Type B pancreatic cell (in vitro differentiated cells): ENCODE data around the gene UPF2. TPM values are rescaled to one million over a fixed set of nuclear protein-coding genes. Genes with fewer than 3 reads are reported as not detected.

ENCODE experiments used
- DNase-seq: peaks from one replicate; pipeline ENCODE4 v3.0.0; 2021; ENCODE audit warnings: mixed read lengths; ENCODE audit not compliant: unreplicated experiment; ENCODE audit errors: extremely low spot score
- H3K27ac Mint-ChIP-seq: 2 replicates; pipeline ENCODE4 v1.8.0; 2021; ENCODE audit warnings: mild to moderate bottlenecking, mixed read lengths
- H3K27me3 Mint-ChIP-seq: 2 replicates; pipeline ENCODE4 v1.8.0; 2021; ENCODE audit warnings: mixed read lengths
- H3K36me3 Mint-ChIP-seq: 2 replicates; pipeline ENCODE4 v1.8.0; 2021; ENCODE audit warnings: mixed read lengths
- H3K4me1 Mint-ChIP-seq: one replicate; pipeline ENCODE4 v1.8.0; 2021; ENCODE audit warnings: mixed read lengths; ENCODE audit not compliant: unreplicated experiment
- H3K4me3 Mint-ChIP-seq: 2 replicates; pipeline ENCODE4 v1.8.0; 2021; ENCODE audit warnings: mild to moderate bottlenecking, mixed read lengths
- H3K9me3 Mint-ChIP-seq: 2 replicates; pipeline ENCODE4 v1.8.0; 2021; ENCODE audit warnings: mixed read lengths
- total RNA-seq: library from RNA; stranded (reverse); gene quantifications from 2 replicates; pipeline ENCODE4 v1.2.1, GENCODE V29; 2021; ENCODE audit warnings: low replicate concordance
- TF ChIP-seq, protein P1 (sequence below): fragments of 200-600 bp; sonication (generic); conservative IDR thresholded peaks from 2 replicates; pipeline ENCODE4 v1.5.0; 2021; ENCODE audit warnings: antibody characterized with exemption, mild to moderate bottlenecking

Gene UPF2
- total RNA-seq, 1 donor from 2014 or later: 21.8 TPM

- TF ChIP-seq, protein P1, sequence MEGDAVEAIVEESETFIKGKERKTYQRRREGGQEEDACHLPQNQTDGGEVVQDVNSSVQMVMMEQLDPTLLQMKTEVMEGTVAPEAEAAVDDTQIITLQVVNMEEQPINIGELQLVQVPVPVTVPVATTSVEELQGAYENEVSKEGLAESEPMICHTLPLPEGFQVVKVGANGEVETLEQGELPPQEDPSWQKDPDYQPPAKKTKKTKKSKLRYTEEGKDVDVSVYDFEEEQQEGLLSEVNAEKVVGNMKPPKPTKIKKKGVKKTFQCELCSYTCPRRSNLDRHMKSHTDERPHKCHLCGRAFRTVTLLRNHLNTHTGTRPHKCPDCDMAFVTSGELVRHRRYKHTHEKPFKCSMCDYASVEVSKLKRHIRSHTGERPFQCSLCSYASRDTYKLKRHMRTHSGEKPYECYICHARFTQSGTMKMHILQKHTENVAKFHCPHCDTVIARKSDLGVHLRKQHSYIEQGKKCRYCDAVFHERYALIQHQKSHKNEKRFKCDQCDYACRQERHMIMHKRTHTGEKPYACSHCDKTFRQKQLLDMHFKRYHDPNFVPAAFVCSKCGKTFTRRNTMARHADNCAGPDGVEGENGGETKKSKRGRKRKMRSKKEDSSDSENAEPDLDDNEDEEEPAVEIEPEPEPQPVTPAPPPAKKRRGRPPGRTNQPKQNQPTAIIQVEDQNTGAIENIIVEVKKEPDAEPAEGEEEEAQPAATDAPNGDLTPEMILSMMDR: no peak
- Mint-ChIP-seq H3K4me1 (peaks cover 47% of the 10 kb centered on the region), H3K27ac (peak overlapping the region; percentile 100), H3K27me3 (no peaks in the 10 kb centered on the region), H3K4me3 (peak overlapping the region; percentile 82), H3K36me3 (no peaks in the 10 kb centered on the region), H3K9me3 (no peaks in the 10 kb centered on the region)
- no peak for DNase-seq
Measured at GRCh38 chr10:11876324-11876723, 166.3 kb downstream of the UPF2 start.

DNA sequence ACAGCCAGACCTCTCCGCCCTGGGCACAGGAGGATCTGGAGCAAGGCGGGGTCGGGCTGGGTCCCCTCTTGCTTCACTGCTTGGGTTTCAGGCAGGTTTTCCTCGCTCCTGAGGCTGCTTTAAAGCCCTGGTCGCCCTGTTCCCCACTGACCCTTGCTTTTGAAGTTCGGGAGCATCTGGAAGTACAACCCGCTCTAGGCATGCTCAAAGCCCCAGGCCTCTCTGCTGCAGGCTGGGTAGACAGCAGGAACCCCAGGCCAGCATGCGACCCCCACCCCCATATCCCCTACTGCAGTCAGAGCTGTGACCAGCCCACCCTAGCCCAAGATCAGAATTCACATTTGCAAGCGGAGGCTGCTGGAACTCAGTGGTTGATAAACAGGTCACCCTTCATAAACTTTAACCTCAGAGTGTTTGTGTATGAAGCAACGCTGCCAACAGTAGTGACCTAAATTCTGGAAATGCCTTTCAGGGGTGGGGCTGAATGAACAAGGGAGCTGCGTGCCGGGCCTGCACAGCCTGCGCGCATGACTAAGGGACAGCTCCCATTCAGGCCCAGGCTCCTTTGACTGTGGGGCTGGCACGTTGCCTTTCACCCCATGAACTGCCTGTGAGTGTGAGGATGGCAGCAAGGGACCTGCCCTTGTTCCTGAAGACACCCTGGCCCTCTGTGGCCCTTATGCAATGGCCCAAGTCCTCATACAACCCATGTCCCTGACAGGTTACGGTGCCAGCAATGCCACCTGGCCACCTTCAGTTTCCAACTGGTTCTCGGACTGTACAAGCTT lies 166.9 kb downstream of the UPF2 start:
- Mint-ChIP-seq H3K27ac (peak overlapping the region; percentile 100), H3K4me3 (peak overlapping the region; percentile 82), H3K4me1 (peaks cover 47% of the 10 kb centered on the region), H3K36me3 (no peaks in the 10 kb centered on the region), H3K9me3 (no peaks in the 10 kb centered on the region), H3K27me3 (no peaks in the 10 kb centered on the region)
- TF ChIP-seq, protein P1: no peak
- no peak for DNase-seq

DNA sequence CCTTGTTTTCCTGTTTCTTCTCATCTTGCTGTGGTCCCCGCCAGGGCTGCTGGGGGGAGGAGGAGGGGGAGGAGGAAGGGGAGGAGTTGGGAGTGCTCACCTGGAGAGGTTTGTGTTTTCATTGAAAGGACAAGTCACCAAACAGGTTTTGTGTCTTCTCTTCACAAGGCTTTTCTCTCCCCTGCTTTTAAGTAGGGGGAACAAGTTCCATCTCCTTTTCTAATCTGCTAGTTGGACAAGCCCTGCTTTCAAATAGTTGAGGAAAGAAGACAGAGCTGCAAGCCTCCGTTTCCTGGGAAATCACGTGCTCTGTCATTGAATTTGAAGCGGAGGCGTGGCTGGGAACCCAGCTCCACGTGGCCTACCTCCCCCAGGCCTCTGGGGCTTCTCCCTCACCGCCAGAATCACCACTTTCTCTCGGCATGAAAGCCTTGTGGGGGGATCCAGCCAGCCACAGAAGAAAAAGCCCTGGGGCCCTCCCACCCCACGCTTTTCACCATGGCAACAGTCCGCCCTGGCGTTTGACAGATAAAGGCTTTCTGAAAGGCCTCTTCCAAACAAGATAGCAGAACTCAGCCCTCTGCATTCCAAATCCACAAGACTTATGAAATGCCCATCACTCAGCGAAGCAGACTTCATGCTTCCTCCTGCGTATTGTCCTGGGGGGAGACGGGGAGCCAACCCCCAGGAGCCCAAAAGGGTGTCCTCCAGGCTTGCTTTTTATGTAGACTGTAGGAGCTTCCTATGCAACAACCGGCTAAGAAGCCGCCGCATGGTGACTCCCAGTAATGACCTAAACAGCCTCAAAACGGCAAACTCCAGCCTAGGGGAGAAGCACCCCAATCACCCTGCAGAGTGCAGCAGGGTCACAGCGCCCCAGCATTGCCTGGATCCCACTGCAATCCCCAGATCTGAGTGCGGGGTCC lies 167.8 kb downstream of the UPF2 start:
- Mint-ChIP-seq H3K4me3 (peak overlapping the region; percentile 82), H3K36me3 (no peaks in the 10 kb centered on the region), H3K27ac (peak overlapping the region; percentile 100), H3K27me3 (no peaks in the 10 kb centered on the region), H3K4me1 (peaks cover 45% of the 10 kb centered on the region), H3K9me3 (no peaks in the 10 kb centered on the region)
- TF ChIP-seq, protein P1: peak; percentile 48
- DNase-seq: peak; percentile 84

GRCh38 chr10:11871466-11871865 lies 171.1 kb downstream of the UPF2 start:
- Mint-ChIP-seq H3K9me3 (no peaks in the 10 kb centered on the region), H3K4me3 (peak overlapping the region; percentile 15), H3K27me3 (no peaks in the 10 kb centered on the region), H3K27ac (peak overlapping the region; percentile 78), H3K4me1 (peaks cover 49% of the 10 kb centered on the region), H3K36me3 (no peaks in the 10 kb centered on the region)
- TF ChIP-seq, protein P1: no peak
- no peak for DNase-seq

- peaks cover 44% of the 10 kb centered on the region for H3K4me1 Mint-ChIP-seq
- H3K27ac Mint-ChIP-seq: peak overlapping the region; percentile 78
- no peaks in the 10 kb centered on the region for H3K9me3 Mint-ChIP-seq
Measured at GRCh38 chr10:11870900-11871400, 171.7 kb downstream of the UPF2 start.

More at GRCh38 chr10:11870900-11871400, 171.7 kb downstream of the UPF2 start:
- Mint-ChIP-seq H3K4me3 (no peak overlapping the region), H3K27me3 (no peaks in the 10 kb centered on the region), H3K36me3 (no peaks in the 10 kb centered on the region)
- TF ChIP-seq, protein P1: no peak
- DNase-seq: no peak
